ENCODE data around the gene RALA.
"Not testable (repeated sequence)": the region's sequence is repeated elsewhere in the genome, so short reads cannot be mapped to it uniquely, and the experiment has no call there.

The RALA gene

DNA sequence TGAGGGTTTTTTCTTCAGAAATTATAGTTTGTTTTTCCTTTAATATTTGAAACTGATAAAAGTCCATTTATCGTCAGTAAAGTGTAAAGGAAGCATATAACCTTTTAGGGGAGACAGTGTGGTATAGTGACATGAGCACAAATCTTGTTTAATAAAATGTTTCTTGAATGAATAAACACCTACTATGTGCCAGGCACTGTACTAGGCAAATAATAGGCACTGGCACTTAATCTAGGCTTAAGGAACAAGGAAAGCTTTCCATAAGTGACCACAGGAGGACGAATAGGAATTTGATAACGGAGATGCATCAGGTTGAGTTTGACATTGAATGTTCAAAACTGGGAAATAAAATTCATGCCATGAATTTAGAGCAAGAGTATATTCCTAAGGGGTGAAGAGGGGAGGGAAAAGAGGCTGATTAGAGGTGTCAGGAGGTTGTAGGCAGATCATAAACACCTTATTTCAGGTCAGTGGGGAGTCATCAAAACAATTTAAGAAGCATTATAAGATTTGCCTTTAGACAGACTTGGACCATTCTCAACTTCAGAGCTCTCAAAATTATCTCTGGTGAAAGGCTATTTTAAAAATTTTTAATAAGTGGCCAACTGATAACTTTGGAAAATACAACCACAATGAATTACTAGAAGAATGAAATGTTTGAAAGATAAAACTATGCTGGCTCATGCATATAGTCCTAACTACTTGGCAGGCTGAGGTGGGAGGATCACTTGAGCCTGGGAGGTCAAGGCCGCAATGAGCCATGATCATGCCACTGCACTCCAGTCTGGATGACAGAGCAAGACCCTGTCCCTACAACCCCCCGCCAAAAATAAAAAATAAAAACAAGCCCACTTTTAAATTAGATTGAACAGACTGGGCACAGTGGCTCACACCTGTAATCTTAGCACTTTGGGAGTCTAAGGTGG is 22.4 kb downstream of the RALA start:
- Mint-ChIP-seq H3K27ac (no peak overlapping the region), H3K4me1 (peaks cover 28% of the 10 kb centered on the region), H3K9me3 (no peaks in the 10 kb centered on the region), H3K36me3 (peaks cover 12% of the 10 kb centered on the region), H3K27me3 (no peaks in the 10 kb centered on the region), H3K4me3 (no peak overlapping the region)
- DNase-seq (ENCODE audit: low spot score in 2 of 2) (no peak), ATAC-seq (ENCODE audit: low read depth) (no peak)

DNA sequence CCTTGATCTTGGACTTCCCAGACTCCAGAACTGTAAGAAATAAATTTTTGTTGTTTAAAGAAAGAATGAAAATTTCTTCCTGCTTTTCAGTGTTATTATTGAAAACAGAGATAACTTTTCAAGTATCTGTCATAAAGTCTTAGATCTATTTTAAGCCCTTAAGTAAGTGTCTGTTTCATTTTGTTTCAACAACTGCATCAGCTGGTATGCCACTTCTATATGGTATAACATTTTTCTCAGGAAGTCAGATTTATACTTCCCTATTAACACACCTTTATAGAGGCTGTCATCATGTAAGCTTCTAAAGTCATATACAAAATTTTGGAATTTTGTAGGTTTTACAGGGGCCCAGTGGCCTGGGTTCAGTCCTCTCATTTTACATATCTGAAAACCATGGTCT is 24.4 kb downstream of the RALA start:
- Mint-ChIP-seq H3K4me1 (peaks cover 23% of the 10 kb centered on the region), H3K27ac (no peak overlapping the region), H3K4me3 (no peak overlapping the region), H3K9me3 (no peaks in the 10 kb centered on the region), H3K36me3 (peaks cover 11% of the 10 kb centered on the region), H3K27me3 (no peaks in the 10 kb centered on the region)
- DNase-seq (ENCODE audit: low spot score in 2 of 2) (no peak), ATAC-seq (ENCODE audit: low read depth) (no peak)

DNA sequence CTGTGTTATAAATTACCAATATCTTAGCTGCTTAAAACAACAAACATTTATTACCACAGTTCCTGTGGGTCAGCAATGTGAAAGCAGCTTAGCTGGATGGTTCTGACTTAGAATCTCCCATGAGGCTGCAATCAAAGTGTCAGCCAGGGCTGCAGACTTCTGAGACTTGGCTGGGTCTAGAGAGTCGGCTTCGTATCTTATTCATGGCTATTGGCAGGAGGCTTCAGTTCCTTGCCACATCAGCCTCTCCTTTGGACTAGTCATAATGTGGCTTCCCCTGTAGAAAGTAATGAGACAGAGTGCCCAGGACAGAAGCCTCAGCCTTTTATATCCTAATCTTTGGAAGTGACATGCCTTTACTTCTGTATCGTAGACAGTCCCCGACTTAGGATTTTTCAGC is 27.3 kb downstream of the RALA start:
- ATAC-seq (ENCODE audit: low read depth) (no peak), DNase-seq (ENCODE audit: low spot score in 2 of 2) (no peak)
- Mint-ChIP-seq H3K27ac (no peak overlapping the region), H3K4me3 (no peak overlapping the region), H3K9me3 (peaks cover 4% of the 10 kb centered on the region), H3K4me1 (peaks cover 21% of the 10 kb centered on the region), H3K36me3 (peaks cover 17% of the 10 kb centered on the region), H3K27me3 (no peaks in the 10 kb centered on the region)

DNA sequence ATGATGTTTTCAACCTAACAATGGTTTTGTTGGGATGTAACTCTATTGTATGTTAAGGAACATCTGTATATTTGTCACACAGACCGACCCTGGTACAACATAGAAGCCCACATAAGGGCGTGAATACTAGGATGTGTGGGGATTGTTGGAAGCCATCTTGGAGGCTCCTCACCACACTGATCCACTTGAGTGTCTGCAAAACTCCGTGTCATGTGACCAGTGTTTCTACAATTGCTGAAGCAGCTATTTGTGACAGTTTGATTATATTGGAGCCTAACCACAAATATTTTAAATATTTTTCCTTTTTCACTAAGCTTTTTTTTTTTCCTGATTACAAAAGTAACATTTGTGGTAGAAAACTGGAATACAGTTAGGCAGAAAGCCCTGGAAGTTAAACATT is 27.9 kb downstream of the RALA start:
- ATAC-seq (ENCODE audit: low read depth) (no peak), DNase-seq (ENCODE audit: low spot score in 2 of 2) (no peak)
- Mint-ChIP-seq H3K27ac (no peak overlapping the region), H3K27me3 (no peaks in the 10 kb centered on the region), H3K4me1 (peaks cover 19% of the 10 kb centered on the region), H3K9me3 (peaks cover 5% of the 10 kb centered on the region), H3K4me3 (no peak overlapping the region), H3K36me3 (peaks cover 16% of the 10 kb centered on the region)

DNA sequence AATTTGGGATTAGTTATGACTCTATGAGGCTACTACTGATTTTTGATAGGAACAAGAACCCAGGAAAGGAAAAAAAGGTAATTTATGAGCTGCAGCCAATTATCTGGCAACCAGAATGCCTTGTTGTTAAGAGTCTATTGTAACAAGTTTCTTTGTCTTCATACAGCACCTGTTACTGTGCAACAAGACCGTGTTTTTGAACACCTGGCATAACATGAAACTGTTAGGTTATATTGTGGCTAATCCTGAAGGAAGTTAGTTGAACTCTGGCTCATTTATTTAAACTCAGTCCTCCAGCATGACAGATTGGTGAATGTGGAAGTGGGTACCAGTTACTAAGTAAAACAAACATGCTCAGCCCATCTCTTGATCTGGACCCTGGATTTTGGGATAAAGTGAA is 33.0 kb downstream of the RALA start:
- H3K27ac Mint-ChIP-seq = no peak overlapping the region

DNA sequence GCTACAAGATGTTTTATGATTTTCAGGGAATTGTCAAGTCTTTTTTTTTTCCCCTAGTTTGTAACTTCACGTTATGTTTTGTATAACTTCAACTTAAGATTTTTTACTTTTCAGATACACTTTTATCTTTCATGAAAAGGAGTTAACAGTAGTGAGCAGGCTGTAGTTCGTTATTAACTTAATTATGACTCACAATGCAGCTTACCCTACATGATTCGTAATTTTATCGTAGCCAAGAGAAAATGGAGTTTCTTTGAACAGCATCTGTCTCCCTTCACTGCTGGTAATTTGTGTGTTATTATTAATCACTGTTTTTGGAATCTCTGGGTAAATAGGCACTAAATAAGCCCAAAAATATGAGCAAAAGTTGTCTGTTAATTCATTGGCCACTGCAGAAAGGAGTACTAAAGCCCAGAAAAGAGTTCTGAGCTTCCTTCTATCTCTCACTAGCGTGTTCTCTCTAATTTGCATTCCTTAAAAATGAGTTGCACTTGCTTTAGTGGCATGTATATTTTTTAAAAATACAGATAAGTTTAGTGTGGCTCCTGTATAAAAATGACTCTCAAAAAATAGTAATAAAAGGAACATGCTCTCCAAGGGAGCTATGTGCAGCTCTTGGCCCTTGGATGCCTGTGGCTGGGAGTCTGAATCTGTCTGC is 36.1 kb downstream of the RALA start:
- Mint-ChIP-seq H3K9me3 (peaks cover 8% of the 10 kb centered on the region), H3K4me1 (peaks cover 16% of the 10 kb centered on the region), H3K27ac (no peak overlapping the region), H3K27me3 (no peaks in the 10 kb centered on the region), H3K36me3 (peaks cover 41% of the 10 kb centered on the region), H3K4me3 (no peak overlapping the region)
- ATAC-seq (ENCODE audit: low read depth) (no peak), DNase-seq (ENCODE audit: low spot score in 2 of 2) (no peak)

More for the DNA sequence above, 33.0 kb downstream of the RALA start:
- H3K36me3 Mint-ChIP-seq = peaks cover 20% of the 10 kb centered on the region
- DNase-seq (ENCODE audit: low spot score in 2 of 2) = no peak
- ATAC-seq (ENCODE audit: low read depth) = no peak
- H3K4me3 Mint-ChIP-seq = no peak overlapping the region
- H3K4me1 Mint-ChIP-seq = peaks cover 10% of the 10 kb centered on the region
- H3K27me3 Mint-ChIP-seq = no peaks in the 10 kb centered on the region
- peaks cover 5% of the 10 kb centered on the region for H3K9me3 Mint-ChIP-seq

DNA sequence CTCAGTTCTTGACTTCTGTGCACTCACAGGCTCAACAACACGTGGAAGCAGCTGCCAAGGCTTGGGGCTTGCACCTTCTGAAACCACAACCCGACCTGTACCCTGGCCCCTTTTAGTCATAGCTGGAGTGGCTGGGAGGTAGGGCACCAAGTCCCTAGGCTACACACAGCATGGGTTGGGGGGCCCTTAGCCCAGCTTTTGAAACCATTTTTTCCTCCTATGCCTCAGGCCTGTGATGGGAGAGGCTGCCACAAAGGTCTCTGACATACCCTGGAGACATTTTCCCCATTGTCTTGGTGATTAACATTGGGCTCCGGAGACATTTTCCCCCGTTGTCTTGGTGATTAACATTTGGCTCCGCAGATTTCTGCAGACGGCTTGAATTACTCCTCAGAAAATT is 38.6 kb downstream of the RALA start:
- no peak for ATAC-seq (ENCODE audit: low read depth)
- no peak overlapping the region for H3K4me3 Mint-ChIP-seq
- no peak overlapping the region for H3K27ac Mint-ChIP-seq
- H3K36me3 Mint-ChIP-seq = peaks cover 43% of the 10 kb centered on the region
- H3K4me1 Mint-ChIP-seq = peaks cover 12% of the 10 kb centered on the region
- peaks cover 3% of the 10 kb centered on the region for H3K9me3 Mint-ChIP-seq
- DNase-seq (ENCODE audit: low spot score in 2 of 2) = no peak
- no peaks in the 10 kb centered on the region for H3K27me3 Mint-ChIP-seq

DNA sequence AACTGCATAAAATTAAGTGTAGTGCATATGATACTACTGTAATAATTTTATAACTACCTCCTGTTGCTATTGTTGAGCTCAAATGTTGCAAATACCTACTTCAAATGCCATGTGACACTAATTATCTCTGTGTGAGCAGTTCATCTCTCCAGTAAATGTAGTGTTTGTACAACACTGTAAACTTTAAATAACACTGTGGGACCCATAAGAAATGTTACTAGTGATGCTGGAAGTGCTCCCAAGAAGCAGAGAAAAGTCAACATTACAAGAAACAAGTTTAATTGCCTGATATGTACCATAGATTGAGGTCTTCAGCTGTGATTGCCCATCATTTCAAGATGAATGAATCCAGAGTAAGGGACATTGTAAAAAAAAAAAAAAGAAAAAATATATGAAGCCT is 39.9 kb downstream of the RALA start:
- Mint-ChIP-seq H3K27me3 (no peaks in the 10 kb centered on the region), H3K9me3 (peaks cover 3% of the 10 kb centered on the region), H3K36me3 (peaks cover 46% of the 10 kb centered on the region), H3K4me3 (no peak overlapping the region), H3K27ac (no peak overlapping the region), H3K4me1 (peaks cover 8% of the 10 kb centered on the region)
- ATAC-seq (ENCODE audit: low read depth) (no peak), DNase-seq (ENCODE audit: low spot score in 2 of 2) (no peak)

DNA sequence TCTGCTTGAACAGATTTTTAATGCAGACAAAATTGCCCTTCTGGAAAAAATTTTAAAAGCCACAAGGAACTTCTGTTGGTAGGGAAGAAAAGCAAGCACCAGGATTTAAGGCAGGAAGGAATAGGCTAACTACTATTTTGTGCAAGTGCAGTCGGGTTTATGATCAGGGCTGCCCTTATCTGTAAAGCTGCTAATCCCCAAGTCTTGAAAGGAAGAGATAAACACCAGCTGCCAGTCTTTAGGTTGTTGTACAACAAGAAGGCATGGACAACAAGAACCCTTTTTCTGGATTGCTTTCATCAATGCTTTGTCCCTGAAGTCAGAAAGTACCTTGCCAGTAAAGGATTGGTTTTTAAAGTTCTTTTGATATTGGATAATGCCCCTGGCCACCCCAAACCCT is 40.7 kb downstream of the RALA start:
- ATAC-seq (ENCODE audit: low read depth) = no peak
- Mint-ChIP-seq H3K27me3 (no peaks in the 10 kb centered on the region), H3K4me3 (no peak overlapping the region), H3K4me1 (peaks cover 8% of the 10 kb centered on the region), H3K27ac (no peak overlapping the region), H3K36me3 (peaks cover 43% of the 10 kb centered on the region), H3K9me3 (peaks cover 3% of the 10 kb centered on the region)
- DNase-seq (ENCODE audit: low spot score in 2 of 2) = no peak

DNA sequence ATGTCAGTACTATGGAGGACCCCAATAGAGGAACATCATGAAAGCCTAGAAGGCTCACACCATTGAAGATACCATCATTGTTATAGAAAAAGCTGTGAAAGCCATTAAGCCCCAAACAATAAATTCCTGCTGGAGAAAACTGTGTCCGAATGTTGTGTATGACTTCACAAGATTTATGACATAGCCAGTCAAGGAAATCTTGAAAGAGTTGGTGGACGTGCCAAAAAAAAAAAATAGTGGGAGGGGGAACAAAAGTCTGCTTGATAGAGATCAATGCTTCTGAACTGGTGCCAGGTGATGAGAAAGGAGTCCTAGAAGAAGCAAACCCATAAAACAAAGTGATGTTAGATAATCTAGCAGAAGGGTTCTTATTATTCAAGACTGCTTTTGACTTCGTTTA is 41.2 kb downstream of the RALA start:
- Mint-ChIP-seq H3K36me3 (peaks cover 43% of the 10 kb centered on the region), H3K9me3 (peaks cover 3% of the 10 kb centered on the region), H3K4me1 (peaks cover 10% of the 10 kb centered on the region), H3K27ac (no peak overlapping the region), H3K4me3 (no peak overlapping the region), H3K27me3 (no peaks in the 10 kb centered on the region)
- no peak for DNase-seq (ENCODE audit: low spot score in 2 of 2)
- ATAC-seq (ENCODE audit: low read depth) = no peak

DNA sequence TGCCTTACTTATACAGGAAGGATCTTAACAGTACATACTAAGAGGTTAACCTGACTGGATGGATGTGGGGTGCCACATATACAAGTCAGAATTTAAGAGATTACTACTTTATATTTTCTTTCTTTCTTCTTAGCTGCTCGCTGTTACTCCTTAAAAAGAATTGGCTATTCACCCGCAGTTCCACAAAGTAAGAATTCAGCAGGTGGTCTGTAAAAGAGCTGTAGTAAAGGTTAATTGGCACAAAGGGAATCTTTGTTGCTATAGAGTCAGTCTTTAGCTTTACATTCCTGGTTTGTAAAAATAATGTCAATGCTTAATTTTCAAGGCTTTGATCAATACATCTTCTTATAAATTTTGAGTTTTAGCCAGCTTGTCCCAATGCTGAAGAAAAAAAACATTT is 43.2 kb downstream of the RALA start:
- DNase-seq (ENCODE audit: low spot score in 2 of 2) (no peak), ATAC-seq (ENCODE audit: low read depth) (no peak)
- H3K36me3 Mint-ChIP-seq = peaks cover 32% of the 10 kb centered on the region
- H3K4me1 Mint-ChIP-seq = peaks cover 14% of the 10 kb centered on the region
- peak overlapping the region; percentile 56 for H3K27ac Mint-ChIP-seq
- peaks cover 3% of the 10 kb centered on the region for H3K9me3 Mint-ChIP-seq
- no peaks in the 10 kb centered on the region for H3K27me3 Mint-ChIP-seq
- H3K4me3 Mint-ChIP-seq = no peak overlapping the region

DNA sequence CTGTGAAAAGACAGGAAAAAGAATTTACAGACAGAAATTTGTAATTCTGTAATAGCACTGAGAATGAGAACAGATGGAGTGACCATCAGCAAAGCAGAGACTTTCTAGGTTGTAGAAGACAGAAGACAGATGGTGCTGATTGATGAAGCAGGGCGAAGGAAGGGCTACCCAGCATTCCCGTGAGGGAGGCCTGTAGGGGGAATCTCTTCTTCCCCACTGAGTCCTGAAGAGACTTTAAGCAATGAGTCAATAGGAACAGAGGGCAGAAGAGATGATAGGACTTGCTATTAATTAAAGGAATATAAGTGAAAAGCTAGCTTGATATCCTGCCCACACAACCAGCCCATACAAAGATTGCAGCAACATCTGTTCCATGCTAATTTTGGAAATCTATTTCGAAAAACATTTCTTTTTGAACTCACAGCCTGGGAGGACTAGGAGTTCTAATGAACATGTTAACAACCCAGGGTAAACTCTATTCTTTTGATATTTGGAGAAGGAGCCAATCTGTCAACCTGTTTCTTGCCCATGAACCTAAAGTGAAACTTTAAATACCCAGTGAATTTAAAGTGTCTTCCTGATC is 44.1 kb downstream of the RALA start:
- Mint-ChIP-seq H3K9me3 (peaks cover 3% of the 10 kb centered on the region), H3K36me3 (peaks cover 25% of the 10 kb centered on the region), H3K4me3 (no peak overlapping the region), H3K4me1 (peaks cover 13% of the 10 kb centered on the region), H3K27me3 (no peaks in the 10 kb centered on the region), H3K27ac (peak overlapping the region; percentile 56)
- ATAC-seq (ENCODE audit: low read depth) = no peak
- DNase-seq (ENCODE audit: low spot score in 2 of 2) = no peak

DNA sequence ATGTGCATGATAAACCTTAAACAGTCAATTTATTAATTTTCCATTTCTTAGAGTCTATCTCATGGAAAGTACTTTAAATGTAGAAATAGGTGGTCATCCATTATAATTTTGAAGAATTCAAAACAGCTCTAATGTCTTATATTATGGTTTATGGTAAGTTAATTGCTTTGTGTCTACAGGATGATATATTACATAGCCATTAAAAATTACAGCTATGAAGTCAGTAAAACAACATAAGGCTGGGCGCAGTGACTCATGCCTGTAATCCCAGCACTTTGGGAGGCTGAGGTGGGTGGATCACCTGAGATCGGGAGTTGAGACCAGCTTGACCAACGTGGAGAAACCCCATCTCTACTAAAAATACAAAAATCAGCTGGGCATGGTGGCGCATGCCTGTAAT is 44.9 kb downstream of the RALA start:
- not testable (repeated sequence) for H3K4me3 Mint-ChIP-seq; H3K27ac Mint-ChIP-seq; H3K27me3 Mint-ChIP-seq; ATAC-seq (ENCODE audit: low read depth); H3K9me3 Mint-ChIP-seq; H3K4me1 Mint-ChIP-seq; DNase-seq (ENCODE audit: low spot score in 2 of 2)
- peaks cover 18% of the 10 kb centered on the region for H3K36me3 Mint-ChIP-seq

DNA sequence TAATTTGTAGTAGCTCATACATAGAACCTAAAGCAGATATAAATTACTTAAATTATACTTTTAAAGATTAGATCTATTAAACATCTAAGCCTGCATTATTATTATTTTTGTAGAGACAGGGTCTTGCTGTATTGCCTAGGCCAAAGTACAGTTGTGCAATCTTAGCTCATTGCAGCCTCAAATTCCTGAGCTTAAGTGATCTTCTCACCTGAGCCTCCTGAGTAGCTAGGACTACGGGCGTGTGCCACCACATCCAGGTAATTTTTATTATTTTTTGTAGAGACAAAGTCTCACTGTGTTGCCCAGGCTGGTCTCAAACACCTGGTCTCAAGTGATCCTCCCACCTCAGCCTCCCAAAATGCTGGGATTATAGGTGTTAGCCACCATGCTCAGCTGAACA is 46.7 kb downstream of the RALA start:
- no peak overlapping the region for H3K4me3 Mint-ChIP-seq
- peaks cover 6% of the 10 kb centered on the region for H3K36me3 Mint-ChIP-seq
- no peak for DNase-seq (ENCODE audit: low spot score in 2 of 2)
- H3K27ac Mint-ChIP-seq = no peak overlapping the region
- no peaks in the 10 kb centered on the region for H3K9me3 Mint-ChIP-seq
- peaks cover 8% of the 10 kb centered on the region for H3K4me1 Mint-ChIP-seq
- ATAC-seq (ENCODE audit: low read depth) = no peak
- H3K27me3 Mint-ChIP-seq = no peaks in the 10 kb centered on the region

All from memory B cell (primary cell).